KMS-11 (cell line): ENCODE results near the gene TRAF7.
A peak's percentile ranks its signal among the peaks of the same experiment; 100 is the strongest.

Source experiments
- H2AFZ ChIP-seq: fragments of 200-600 bp; sonication (generic); 2 replicates; pipeline ENCODE4 v1.6.1; 2016; ENCODE audit warnings: antibody characterized with exemption, mixed run types, low read depth
- H3K27ac ChIP-seq: fragments of 200-600 bp; sonication (generic); 2 replicates; pipeline ENCODE4 v1.6.1; 2016; ENCODE audit warnings: mild to moderate bottlenecking, mixed run types
- H3K27me3 ChIP-seq: fragments of 200-600 bp; sonication (generic); 2 replicates; pipeline ENCODE4 v1.6.1; 2017; ENCODE audit warnings: mild to moderate bottlenecking, low read depth, mixed run types, moderate library complexity; ENCODE audit not compliant: insufficient read depth
- H3K36me3 ChIP-seq: fragments of 200-600 bp; sonication (generic); 2 replicates; pipeline ENCODE4 v1.6.1; 2017; ENCODE audit warnings: mild to moderate bottlenecking, mixed run types; ENCODE audit not compliant: insufficient read depth
- H3K4me1 ChIP-seq: fragments of 200-600 bp; sonication (generic); 2 replicates; pipeline ENCODE4 v1.6.1; 2016; ENCODE audit warnings: mild to moderate bottlenecking, low read depth, mixed run types; ENCODE audit not compliant: poor library complexity, severe bottlenecking
- H3K4me2 ChIP-seq: fragments of 200-600 bp; sonication (generic); 2 replicates; pipeline ENCODE4 v1.7.0; 2016; ENCODE audit warnings: mild to moderate bottlenecking, mixed run types
- H3K4me3 ChIP-seq: fragments of 200-600 bp; sonication (generic); IDR thresholded peaks from 2 replicates; pipeline ENCODE4 v1.6.1; 2017; ENCODE audit warnings: low read depth, low read length, mixed read lengths; ENCODE audit not compliant: insufficient read depth
- H3K79me2 ChIP-seq: fragments of 200-600 bp; sonication (generic); 2 replicates; pipeline ENCODE4 v1.6.1; 2016; ENCODE audit warnings: low read depth, mixed run types; ENCODE audit not compliant: insufficient read depth
- H3K9ac ChIP-seq: fragments of 200-600 bp; sonication (generic); 2 replicates; pipeline ENCODE4 v1.6.1; 2016; ENCODE audit warnings: mild to moderate bottlenecking, mixed run types
- H4K20me1 ChIP-seq: fragments of 200-600 bp; sonication (generic); 2 replicates; pipeline ENCODE4 v1.6.1; 2016; ENCODE audit warnings: mild to moderate bottlenecking, mixed run types; ENCODE audit not compliant: insufficient read depth
- TF ChIP-seq, protein P1 (sequence below): fragments of 200-600 bp; sonication (generic); conservative IDR thresholded peaks from 2 replicates; pipeline ENCODE4 v1.6.1; 2017; ENCODE audit warnings: low read depth, mild to moderate bottlenecking, antibody characterized with exemption, low read length, moderate library complexity, mixed read lengths

Gene TRAF7

DNA sequence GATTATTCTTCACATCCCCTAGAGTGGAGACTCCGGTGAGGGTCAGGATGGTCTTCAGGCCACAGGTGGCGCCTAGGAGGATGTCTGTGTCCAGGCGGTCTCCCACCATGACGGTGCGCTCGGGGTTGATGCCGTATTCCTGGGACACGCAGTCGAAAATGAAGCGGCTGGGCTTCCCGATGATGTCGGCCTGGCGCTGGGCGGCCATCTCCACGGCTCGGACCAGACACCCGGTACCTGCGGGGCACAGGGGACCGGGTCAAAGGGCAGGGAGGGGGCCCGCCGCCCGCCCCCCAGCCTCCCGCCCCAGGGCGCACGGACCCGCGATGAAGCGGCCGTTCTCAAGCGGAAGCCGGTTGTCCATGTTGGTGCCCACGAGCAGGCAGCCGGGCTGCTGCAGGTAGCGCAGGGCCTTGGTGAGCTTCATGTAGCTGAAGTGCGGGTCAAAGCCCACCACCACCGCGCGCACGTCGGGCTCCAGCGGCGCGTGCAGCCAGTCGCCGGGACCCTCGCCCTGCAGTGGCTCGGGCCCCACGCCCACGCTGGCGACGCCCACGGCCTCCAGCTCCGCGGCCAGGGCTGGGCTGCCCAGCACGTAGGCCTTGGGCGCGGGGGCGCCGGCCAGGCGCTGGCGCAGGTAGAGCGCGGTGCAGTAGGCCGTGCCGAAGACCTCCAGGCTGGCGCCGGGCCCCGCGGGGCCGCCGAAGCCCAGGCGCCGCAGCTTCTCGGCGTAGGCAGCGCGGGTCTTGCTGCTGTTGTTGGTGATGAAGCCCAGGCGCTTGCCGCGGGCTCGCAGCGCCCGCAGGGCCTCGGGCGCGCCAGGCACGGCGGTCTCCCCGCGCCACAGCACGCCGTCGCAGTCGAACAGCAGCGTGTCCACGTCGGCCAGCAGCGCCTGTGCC is 58.5 kb downstream of the TRAF7 start:
- H3K79me2 ChIP-seq = peaks cover 15% of the 10 kb centered on the region
- H3K27ac ChIP-seq = peak overlapping the region; percentile 44
- no peaks in the 10 kb centered on the region for H4K20me1 ChIP-seq
- H3K4me1 ChIP-seq = peaks cover 14% of the 10 kb centered on the region
- H3K36me3 ChIP-seq = no peaks in the 10 kb centered on the region
- no peak overlapping the region for H2AFZ ChIP-seq
- no peak overlapping the region for H3K4me3 ChIP-seq
- no peaks in the 10 kb centered on the region for H3K27me3 ChIP-seq
- peak overlapping the region; percentile 98 for H3K4me2 ChIP-seq
- peak overlapping the region; percentile 57; the same call in 1 of the 2 replicates for H3K9ac ChIP-seq
- TF ChIP-seq, protein P1, sequence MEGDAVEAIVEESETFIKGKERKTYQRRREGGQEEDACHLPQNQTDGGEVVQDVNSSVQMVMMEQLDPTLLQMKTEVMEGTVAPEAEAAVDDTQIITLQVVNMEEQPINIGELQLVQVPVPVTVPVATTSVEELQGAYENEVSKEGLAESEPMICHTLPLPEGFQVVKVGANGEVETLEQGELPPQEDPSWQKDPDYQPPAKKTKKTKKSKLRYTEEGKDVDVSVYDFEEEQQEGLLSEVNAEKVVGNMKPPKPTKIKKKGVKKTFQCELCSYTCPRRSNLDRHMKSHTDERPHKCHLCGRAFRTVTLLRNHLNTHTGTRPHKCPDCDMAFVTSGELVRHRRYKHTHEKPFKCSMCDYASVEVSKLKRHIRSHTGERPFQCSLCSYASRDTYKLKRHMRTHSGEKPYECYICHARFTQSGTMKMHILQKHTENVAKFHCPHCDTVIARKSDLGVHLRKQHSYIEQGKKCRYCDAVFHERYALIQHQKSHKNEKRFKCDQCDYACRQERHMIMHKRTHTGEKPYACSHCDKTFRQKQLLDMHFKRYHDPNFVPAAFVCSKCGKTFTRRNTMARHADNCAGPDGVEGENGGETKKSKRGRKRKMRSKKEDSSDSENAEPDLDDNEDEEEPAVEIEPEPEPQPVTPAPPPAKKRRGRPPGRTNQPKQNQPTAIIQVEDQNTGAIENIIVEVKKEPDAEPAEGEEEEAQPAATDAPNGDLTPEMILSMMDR = no peak

DNA sequence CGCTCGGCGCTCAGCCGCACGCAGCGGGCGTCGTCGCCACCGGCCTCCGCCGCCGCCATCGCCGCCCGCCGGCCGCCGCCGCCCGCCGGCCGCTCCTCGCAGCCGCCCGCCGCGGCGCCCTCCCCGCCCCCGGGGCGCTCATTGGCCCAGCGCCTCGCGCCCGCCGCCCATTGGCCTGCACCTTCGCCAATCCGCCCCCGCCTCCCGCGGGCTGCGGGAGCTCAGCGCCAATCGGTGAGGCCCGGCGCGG is 59.1 kb downstream of the TRAF7 start, which contains the start of gene PGP:
PGP (minus strand) TSS at position 122 of the 250 bp plus-strand sequence; CDS start at position 59, 63 bp downstream.
- TF ChIP-seq, protein P1 = no peak
- Histone ChIP-seq H4K20me1 (no peaks in the 10 kb centered on the region), H3K4me3 (no peak within 1 kb of the TSS), H2AFZ (peak within 1 kb of the TSS; percentile 74), H3K4me2 (peak within 1 kb of the TSS; percentile 98), H3K9ac (peak within 1 kb of the TSS; percentile 83), H3K4me1 (peaks cover 14% of the 10 kb centered on the region), H3K27me3 (no peaks in the 10 kb centered on the region), H3K36me3 (no peaks in the 10 kb centered on the region), H3K27ac (peak within 1 kb of the TSS; percentile 79), H3K79me2 (peaks cover 15% of the 10 kb centered on the region)

DNA sequence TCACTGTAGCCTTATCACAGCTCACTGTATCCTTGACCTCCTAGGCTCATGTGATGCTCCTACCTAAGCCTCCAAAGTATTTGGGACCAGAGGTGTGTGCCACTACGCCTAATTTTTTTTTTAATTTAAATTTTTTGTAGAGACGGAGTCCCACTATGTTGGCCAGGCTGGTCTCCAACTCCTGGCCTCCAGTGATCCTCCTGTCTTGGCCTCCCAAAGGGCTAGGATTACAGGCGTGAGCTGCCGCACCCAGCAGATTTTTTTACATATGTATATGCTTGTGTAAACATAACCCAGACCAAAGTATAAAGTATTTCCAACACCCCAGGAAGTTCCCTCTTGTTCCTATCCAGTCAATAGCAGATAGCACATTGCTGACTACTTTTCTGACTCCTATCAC is 60.7 kb downstream of the TRAF7 start:
- no peak overlapping the region for H3K9ac ChIP-seq

DNA sequence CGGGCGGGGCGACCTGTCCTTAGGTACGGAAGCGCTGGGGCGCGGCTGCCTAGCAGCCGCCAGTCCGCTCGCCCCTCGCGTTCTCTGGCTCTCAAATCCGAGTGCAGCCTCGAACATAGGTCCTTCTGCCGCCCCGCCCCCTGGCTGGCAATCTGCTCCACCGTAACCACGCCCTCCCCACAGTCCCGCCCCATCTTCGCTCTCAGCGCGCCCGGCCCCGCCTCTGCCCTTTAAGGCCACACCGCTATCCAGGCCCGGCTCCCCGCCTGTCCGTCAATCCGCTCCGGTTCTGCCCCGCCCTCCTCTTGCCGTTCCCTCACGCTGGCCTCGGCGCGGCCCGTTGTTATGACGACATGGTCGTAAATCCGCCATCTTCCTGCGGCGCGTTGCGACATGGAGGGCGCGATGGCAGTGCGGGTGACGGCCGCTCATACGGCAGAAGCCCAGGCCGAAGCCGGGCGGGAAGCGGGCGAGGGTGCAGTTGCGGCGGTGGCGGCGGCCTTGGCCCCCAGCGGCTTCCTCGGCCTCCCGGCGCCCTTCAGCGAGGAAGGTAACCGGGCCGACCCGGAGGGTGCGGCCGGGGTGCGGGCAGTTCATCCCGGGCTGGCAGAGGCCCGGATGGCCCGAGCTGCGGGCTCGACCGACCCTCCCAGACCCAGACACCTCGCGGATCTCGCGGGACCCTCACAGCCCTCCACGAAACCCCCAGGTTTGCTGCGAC is 67.8 kb downstream of the TRAF7 start, which contains the start of gene E4F1:
E4F1 (plus strand) TSS at position 371 of the 721 bp plus-strand sequence; CDS start at position 394, 23 bp downstream.
- TF ChIP-seq, protein P1 = no peak

More for the DNA sequence above, 60.7 kb downstream of the TRAF7 start:
- TF ChIP-seq, protein P1 = no peak
- Histone ChIP-seq H3K79me2 (peaks cover 15% of the 10 kb centered on the region), H3K4me3 (no peak overlapping the region), H3K27me3 (no peaks in the 10 kb centered on the region), H3K4me2 (no peak overlapping the region; the same call in 1 of the 2 replicates), H3K36me3 (no peaks in the 10 kb centered on the region), H4K20me1 (no peaks in the 10 kb centered on the region), H2AFZ (no peak overlapping the region), H3K4me1 (peaks cover 14% of the 10 kb centered on the region), H3K27ac (no peak overlapping the region)

More for the DNA sequence above, 67.8 kb downstream of the TRAF7 start, which contains the start of gene E4F1:
- peak within 1 kb of the TSS; percentile 75 for H2AFZ ChIP-seq
- H3K9ac ChIP-seq = peak within 1 kb of the TSS; percentile 88
- H3K4me2 ChIP-seq = peak within 1 kb of the TSS; percentile 99
- no peaks in the 10 kb centered on the region for H4K20me1 ChIP-seq
- H3K27me3 ChIP-seq = no peaks in the 10 kb centered on the region
- peaks cover 16% of the 10 kb centered on the region for H3K4me1 ChIP-seq
- H3K36me3 ChIP-seq = no peaks in the 10 kb centered on the region
- H3K79me2 ChIP-seq = peaks cover 48% of the 10 kb centered on the region
- peak within 1 kb of the TSS; percentile 53 for H3K27ac ChIP-seq
- H3K4me3 ChIP-seq = no peak within 1 kb of the TSS
